Measurements from ENCODE around the gene PGAP6. TPM values are rescaled to one million over a fixed set of nuclear protein-coding genes. Genes with fewer than 3 reads are reported as not detected.

Gene PGAP6
- total and polyA plus RNA-seq, 2 of the 13 experiments (the other 11 are each of a cell fraction or from before 2014, with no cell fraction given) = 52.7 to 136 TPM

DNA sequence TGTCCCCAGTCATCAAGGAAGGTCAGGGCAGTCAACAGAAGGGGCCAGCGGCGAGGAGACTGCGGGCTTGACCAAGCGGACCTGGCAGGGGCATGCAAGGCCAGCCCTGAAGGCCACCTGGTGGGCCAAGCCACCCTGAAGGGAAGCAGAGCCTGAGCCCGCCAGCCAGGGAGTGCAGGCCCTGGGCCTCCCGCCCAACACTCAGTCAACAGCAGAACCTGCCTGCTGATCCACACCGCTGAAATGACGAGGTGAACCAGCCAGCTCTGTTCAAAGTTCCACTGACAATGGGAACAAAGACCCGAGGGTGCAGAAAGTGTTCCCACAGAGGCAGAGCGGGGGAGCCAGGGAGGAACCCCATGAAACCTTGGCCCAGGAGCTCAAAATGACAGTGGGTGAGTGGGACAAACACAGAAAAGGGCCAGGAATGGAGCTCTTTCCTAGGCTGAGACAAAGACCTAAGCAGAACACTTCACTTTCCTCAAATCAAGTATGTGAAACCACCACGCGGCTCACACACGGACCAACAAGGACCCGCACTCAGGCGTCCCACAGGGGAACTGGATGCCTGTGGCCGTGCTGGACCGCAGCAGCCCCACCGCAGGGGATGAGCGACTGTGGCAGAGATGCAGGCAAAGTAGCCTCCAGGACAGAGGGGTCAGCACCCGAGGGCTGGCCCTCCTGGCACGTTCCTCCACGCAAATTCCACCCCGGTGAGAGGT, 41.2 kb downstream of the PGAP6 start (continued):
- TF ChIP-seq, protein P1, sequence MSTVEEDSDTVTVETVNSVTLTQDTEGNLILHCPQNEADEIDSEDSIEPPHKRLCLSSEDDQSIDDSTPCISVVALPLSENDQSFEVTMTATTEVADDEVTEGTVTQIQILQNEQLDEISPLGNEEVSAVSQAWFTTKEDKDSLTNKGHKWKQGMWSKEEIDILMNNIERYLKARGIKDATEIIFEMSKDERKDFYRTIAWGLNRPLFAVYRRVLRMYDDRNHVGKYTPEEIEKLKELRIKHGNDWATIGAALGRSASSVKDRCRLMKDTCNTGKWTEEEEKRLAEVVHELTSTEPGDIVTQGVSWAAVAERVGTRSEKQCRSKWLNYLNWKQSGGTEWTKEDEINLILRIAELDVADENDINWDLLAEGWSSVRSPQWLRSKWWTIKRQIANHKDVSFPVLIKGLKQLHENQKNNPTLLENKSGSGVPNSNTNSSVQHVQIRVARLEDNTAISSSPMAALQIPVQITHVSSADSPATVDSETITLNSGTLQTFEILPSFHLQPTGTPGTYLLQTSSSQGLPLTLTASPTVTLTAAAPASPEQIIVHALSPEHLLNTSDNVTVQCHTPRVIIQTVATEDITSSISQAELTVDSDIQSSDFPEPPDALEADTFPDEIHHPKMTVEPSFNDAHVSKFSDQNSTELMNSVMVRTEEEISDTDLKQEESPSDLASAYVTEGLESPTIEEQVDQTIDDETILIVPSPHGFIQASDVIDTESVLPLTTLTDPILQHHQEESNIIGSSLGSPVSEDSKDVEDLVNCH (CRISPR knock-in tag; IDR thresholded peaks at IDR 0.05) = no peak
- TF ChIP-seq ETV5 (CRISPR knock-in tag; IDR thresholded peaks at IDR 0.05; ENCODE audit: borderline replicate concordance) (peak; percentile 25; the same call in 1 of the 2 replicates), ZFP36 (IDR thresholded peaks at IDR 0.05; ENCODE audit: borderline replicate concordance, low read depth, low read length, partially characterized antibody) (no peak), ZNF44 (CRISPR knock-in tag; IDR thresholded peaks at IDR 0.05) (no peak), MEF2D (CRISPR knock-in tag; IDR thresholded peaks at IDR 0.05) (peak; percentile 66; the same call in 1 of the 2 replicates), SALL1 (CRISPR knock-in tag; IDR thresholded peaks at IDR 0.05) (peak; percentile 79), ISX (CRISPR knock-in tag; conservative IDR thresholded peaks at IDR 0.05) (no peak), NPAS2 (CRISPR knock-in tag; IDR thresholded peaks at IDR 0.05; ENCODE audit: borderline replicate concordance) (no peak), PITX1 (CRISPR knock-in tag; IDR thresholded peaks at IDR 0.05) (peak; percentile 19; the same call in 1 of the 2 replicates), ZSCAN25 (CRISPR knock-in tag; IDR thresholded peaks at IDR 0.05) (peak; percentile 76), SMAD3 (CRISPR knock-in tag; IDR thresholded peaks at IDR 0.05) (no peak), ONECUT2 (CRISPR knock-in tag; IDR thresholded peaks at IDR 0.05) (no peak), FOXA1 (IDR thresholded peaks at IDR 0.05) (no peak), FOXA1 (CRISPR knock-in tag; IDR thresholded peaks at IDR 0.05) (peak; percentile 86), ZNF292 (CRISPR knock-in tag; IDR thresholded peaks at IDR 0.05; ENCODE audit: borderline replicate concordance, low read depth) (peak; percentile 61; the same call in 1 of the 2 replicates), KDM6A (CRISPR knock-in tag; IDR thresholded peaks at IDR 0.05; ENCODE audit: low read depth) (0 out of 2 replicates have a peak, but pooled peaks have one; percentile 9), ZMYM2 (CRISPR knock-in tag; IDR thresholded peaks at IDR 0.05) (0 out of 2 replicates have a peak, but pooled peaks have one; percentile 17)
- TF ChIP-seq, protein P2, sequence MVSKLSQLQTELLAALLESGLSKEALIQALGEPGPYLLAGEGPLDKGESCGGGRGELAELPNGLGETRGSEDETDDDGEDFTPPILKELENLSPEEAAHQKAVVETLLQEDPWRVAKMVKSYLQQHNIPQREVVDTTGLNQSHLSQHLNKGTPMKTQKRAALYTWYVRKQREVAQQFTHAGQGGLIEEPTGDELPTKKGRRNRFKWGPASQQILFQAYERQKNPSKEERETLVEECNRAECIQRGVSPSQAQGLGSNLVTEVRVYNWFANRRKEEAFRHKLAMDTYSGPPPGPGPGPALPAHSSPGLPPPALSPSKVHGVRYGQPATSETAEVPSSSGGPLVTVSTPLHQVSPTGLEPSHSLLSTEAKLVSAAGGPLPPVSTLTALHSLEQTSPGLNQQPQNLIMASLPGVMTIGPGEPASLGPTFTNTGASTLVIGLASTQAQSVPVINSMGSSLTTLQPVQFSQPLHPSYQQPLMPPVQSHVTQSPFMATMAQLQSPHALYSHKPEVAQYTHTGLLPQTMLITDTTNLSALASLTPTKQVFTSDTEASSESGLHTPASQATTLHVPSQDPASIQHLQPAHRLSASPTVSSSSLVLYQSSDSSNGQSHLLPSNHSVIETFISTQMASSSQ (IDR thresholded peaks at IDR 0.05; ENCODE audit: low read depth) = no peak
- TF ChIP-seq, protein P2 (CRISPR knock-in tag; IDR thresholded peaks at IDR 0.05; ENCODE audit: borderline replicate concordance) = no peak
- TF ChIP-seq, protein P3, sequence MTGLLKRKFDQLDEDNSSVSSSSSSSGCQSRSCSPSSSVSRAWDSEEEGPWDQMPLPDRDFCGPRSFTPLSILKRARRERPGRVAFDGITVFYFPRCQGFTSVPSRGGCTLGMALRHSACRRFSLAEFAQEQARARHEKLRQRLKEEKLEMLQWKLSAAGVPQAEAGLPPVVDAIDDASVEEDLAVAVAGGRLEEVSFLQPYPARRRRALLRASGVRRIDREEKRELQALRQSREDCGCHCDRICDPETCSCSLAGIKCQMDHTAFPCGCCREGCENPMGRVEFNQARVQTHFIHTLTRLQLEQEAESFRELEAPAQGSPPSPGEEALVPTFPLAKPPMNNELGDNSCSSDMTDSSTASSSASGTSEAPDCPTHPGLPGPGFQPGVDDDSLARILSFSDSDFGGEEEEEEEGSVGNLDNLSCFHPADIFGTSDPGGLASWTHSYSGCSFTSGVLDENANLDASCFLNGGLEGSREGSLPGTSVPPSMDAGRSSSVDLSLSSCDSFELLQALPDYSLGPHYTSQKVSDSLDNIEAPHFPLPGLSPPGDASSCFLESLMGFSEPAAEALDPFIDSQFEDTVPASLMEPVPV (CRISPR knock-in tag; IDR thresholded peaks at IDR 0.05) = no peak
- TF ChIP-seq, protein P4, sequence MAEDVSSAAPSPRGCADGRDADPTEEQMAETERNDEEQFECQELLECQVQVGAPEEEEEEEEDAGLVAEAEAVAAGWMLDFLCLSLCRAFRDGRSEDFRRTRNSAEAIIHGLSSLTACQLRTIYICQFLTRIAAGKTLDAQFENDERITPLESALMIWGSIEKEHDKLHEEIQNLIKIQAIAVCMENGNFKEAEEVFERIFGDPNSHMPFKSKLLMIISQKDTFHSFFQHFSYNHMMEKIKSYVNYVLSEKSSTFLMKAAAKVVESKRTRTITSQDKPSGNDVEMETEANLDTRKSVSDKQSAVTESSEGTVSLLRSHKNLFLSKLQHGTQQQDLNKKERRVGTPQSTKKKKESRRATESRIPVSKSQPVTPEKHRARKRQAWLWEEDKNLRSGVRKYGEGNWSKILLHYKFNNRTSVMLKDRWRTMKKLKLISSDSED (CRISPR knock-in tag; IDR thresholded peaks at IDR 0.05) = no peak
